HG03175 (cell line): Measurements from ENCODE around the gene BCL2L11.

Experiments
- ATAC-seq: cut with Tn5 transposase; IDR thresholded peaks from one replicate; pipeline ENCODE4 v1.9.1; 2021; ENCODE audit warnings: mild to moderate bottlenecking, moderate library complexity; ENCODE audit not compliant: unreplicated experiment

The BCL2L11 gene

GRCh38 chr2:111167076-111167862, 46.6 kb downstream of the BCL2L11 start:
- no peak for ATAC-seq

DNA sequence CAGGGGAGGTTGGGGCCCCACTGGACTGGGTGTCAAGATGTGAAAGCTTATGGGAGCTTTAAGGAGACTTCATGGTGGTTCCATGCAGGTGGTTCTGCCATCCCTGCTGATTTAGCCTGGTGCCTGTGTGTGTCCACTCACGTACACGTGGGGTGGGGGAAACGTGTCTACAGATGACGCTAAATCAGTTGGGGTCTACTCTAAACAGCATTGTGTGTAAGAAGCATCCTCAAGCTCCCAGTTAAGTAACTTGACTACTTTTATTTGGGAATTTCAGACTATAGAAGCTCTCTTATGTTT, 47.1 kb downstream of the BCL2L11 start:
- ATAC-seq = no peak

DNA sequence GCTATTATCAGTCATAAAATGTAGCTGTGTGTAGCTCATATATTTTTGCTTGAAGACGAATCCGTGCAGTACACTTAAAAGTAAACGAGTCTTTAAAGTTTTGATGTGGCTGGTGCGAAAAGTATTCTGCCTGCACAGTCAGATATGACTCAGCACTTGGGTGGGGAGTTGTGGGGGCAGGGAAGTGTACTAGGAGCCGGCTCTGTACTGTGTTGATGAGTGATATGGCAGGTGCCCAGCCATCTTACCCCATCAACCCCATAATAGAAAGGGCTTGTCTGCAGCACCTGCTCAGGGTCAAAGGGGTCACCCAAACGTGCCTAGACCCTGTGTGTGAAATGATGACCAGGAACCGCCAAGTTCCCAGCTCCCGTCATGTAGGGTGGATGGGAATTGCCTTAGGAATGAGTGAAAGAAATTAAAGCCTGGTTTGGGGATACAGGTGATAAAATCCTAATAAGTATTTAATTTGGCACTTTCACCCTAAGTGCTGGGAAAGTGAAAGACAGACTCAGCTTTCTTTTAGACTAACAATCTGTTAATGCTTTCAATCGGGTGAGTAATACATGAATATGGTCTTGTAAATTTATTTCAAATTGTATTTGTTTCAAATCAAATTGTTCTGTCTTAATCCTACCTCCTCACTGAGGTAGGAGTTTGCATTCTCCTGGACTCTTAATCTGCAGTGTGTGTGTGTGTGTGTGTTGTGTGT, 48.0 kb downstream of the BCL2L11 start:
- ATAC-seq = peak; percentile 77

DNA sequence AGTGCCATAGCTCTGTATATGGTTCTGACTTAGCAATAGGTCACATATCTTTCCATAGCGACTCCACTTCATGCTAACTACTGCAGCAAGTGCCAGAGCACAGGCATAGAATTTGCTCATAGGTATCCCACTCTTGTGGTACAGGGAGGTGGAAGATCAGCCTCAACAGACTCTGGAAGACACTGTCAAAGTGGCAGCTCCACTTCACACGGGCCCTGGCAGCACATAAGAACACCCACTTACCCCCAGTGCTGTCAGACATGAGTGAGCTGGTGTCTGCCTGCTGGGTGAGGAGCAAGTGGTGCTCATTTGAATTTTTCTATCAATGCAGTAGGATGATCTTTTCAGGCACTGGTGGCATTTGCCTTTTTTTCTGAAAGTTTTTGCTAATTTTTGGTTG, 48.6 kb downstream of the BCL2L11 start:
- ATAC-seq = no peak

- no peak for ATAC-seq
Observed at GRCh38 chr2:111169924-111170323, 49.2 kb downstream of the BCL2L11 start.

- ATAC-seq = no peak
Observed at GRCh38 chr2:111171337-111171930, 50.7 kb downstream of the BCL2L11 start.

- no peak for ATAC-seq
Observed at GRCh38 chr2:111172666-111173065, 52.0 kb downstream of the BCL2L11 start.

DNA sequence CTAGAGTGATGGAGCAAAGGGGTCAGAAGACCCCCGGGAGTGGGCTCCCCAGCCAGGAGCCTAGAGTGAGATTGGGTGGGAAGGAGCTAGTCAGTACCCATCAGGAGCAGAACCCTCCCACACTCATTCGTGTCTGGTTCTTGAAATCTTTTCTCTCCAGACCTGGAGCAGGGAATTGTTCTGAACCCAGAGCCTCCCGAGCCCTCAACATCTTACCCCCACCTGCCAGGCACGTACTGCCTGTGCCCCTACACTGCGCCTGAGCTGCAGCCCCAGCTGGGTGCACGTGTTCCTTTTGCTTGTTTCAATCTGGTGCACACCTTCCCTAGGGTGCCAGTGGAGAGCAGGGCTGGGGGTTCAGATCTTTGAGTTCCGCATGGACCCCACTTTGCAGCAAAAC, 52.6 kb downstream of the BCL2L11 start:
- ATAC-seq = no peak

GRCh38 chr2:111173856-111174255, 53.1 kb downstream of the BCL2L11 start:
- no peak for ATAC-seq

- no peak for ATAC-seq
Observed at GRCh38 chr2:111175615-111176014, 54.9 kb downstream of the BCL2L11 start.

GRCh38 chr2:111176388-111176787, 55.7 kb downstream of the BCL2L11 start:
- no peak for ATAC-seq

DNA sequence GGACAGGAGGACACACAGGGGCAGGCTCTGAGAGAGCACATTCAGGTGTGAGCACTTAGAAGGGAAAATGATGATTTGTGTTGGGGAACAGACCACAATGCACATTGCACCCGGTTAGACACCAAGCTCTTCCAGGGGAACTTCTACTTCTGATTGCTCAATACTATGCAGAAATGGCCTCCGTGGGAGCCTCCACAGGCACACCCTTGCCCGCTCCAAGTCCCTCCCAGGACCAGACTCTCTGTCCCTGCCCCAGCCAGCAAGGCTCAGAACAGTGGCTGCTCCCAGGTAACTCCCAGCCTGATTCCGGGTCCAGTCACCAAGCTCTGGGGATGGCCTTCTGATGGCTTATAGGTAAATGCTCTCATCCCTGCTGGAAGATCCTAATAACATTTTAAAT, 56.2 kb downstream of the BCL2L11 start:
- ATAC-seq = no peak

DNA sequence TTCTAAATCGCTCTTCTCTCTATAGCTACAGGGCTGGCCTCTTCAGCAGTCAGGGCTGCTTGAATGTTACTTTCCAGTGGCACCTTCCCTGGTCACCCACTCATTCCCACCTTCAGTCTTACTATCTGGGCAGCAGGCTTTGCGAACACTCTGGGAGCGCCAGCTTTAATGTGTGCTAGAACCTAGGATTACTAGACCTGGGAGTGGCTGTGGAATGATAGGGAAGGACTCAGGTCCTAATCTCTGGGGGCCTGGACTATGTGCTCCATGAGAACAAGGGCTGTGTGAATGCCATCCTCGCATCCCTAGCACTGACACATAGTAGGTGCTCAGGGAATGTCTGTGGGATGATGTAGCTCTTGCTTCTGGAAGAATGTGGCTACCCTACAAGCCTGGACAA, 57.6 kb downstream of the BCL2L11 start:
- no peak for ATAC-seq

DNA sequence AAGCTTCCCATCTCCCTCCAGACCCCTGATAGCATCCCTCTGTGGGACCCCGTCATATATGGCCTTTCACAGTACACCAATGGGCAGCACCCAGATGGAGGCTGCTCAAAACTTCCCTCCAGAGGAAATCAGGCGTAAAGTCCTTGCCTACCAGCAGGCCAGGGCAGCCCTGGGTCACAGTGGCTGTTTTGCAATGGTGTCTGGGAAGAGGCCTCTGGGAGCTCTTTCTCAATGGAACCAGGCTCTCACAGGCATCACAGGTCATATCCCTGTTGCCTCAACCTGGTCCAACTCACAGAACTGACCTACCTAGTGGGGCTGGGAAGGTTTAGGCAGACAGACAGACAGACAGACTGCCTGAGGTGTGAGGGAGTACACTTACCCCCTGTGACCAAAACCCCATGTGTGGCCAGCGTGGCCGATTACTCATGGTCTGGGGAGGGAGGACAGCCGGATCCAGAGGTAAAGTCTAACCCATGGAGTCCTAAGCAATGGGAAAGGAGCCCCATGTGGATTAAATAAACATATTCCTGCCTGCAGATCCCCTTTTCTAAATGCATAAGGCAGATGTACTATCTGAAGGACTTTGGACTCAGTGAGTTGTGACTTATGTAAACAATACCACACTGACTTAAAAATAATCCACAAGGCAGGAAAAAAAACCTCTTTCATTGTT, 58.2 kb downstream of the BCL2L11 start:
- no peak for ATAC-seq

DNA sequence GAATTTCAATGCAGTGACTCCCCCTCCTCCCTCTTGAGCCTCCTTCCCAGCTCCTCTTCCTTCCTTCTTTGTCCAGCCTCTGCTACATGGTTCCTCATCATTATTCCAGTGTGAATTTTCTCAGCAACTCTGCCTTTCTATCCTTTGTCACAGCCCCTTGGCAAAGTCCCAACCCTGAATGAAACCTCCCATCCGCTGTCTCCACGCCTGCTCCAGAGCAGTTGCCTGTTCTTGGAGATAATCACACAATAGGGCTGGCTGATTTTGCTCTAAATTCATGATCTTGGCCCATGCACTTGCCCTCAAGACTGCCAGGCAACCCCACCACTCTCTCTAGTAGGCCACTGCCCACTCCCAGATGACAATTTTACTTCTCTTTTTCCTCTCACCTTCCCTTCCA, 61.4 kb downstream of the BCL2L11 start:
- ATAC-seq = no peak

DNA sequence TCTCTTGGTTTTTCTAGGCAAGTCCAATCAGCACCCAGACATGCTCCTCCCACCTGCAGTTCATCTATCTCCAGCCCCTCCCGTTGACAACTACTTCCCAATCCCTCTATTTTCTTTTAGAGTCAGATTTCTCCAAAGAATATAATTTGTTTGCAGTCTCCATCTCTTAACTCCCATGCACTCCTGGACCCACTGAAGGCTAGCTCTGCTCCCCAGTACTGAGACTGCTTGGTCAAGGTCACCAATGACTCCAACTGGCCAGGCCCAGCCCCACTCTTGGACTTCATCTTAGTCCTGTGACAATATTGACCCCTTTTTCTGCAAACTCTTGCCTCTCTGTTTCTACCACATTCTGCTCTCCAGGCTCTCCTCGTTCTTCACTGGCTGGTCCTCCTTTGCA, 62.0 kb downstream of the BCL2L11 start:
- ATAC-seq = no peak

DNA sequence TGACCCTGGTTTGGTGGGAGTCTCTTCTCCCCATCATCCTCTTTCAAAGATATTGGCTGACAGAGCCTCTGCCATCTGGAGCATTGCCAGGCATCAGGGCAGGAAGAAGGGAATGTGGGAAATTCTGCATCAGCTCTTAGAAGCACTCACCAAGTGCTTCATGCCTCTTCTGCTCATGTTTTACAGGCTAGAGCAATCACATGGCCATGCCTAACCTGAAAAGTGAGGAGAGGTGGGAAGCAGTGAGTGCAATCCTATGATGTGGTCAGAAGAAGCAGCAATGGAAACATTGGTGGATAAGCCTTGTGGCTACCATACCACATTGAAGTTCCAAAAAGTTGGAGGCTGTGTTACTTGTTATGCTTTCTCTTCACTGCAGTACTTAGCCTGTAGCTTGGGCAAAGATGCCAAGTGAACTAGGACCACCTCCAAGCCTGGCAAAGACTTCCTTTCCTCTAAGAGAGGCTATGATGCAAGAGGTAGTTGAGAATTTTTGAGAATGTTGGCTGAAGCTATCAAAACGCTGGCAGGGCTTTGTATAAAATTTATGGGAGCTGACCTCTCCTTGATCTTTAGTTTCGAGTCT, 64.1 kb downstream of the BCL2L11 start:
- no peak for ATAC-seq

GRCh38 chr2:111185361-111186022, 64.8 kb downstream of the BCL2L11 start:
- no peak for ATAC-seq

DNA sequence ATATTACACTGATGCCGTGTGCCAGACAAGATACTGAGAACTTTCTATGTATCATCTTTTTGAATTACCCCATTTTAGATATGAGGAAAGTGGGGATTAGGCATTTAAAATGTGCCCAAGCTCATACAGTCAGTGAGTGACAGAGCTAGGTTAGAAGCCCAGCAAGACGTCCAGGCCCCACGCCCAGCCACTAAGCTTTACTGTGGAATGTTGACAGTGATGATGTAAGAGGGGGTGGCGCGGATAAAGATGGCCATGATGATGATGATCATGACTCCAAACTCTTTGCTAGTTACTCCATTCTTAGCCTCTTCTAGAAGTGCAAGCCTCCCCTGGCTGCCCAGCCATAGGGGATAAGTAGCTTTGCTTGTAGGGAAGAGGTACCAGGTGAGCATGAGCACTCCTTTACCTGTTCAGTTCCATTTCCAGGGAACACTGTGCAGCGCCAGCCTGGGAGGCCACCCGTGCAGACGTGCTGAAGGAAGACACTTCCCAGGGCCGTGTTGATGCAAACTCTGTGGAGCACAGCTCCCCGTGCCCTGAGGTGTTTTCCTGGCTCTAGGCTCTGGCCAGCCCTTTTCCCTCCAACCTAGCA, 65.5 kb downstream of the BCL2L11 start:
- ATAC-seq = no peak

GRCh38 chr2:111186933-111187332, 66.2 kb downstream of the BCL2L11 start:
- ATAC-seq = no peak
